ENCODE measurements around the gene ESPL1.

DNA sequence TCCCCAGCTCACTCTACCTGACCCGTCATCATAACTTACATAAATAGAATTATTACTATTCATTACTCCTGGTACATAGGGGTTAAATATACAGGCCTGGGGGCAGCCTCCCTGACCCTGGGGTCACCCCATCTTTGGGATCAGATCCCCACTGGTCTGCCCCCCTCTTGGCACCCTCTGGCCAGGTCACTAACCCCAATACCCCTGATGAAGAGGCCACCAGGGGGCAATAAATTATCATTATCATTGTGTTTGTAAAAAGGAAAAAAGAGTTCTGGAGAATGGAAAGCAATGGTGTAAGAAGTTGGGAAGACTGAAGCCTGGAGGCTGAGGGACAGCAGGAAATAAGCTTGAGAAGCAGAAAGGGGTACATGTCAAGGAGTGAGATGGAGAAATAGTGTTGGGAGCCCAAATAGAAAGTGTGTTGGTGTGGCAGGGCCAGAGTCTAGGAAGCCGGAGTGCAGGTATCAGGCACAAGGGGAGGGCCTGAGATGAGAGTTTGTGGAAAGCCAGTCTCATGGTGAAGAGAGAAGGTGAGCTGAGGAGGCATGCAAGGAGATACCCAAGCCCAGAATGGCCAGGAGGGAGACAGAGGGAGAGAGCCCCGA is 59.4 kb downstream of the ESPL1 start:
- TF ChIP-seq SIN3A (IDR thresholded peaks at IDR 0.05; ENCODE audit: borderline replicate concordance, insufficient read depth, low read length) (no peak), POLR2AphosphoS5 (IDR thresholded peaks at IDR 0.05; ENCODE audit: low read depth, low read length) (no peak)
